Choroid plexus epithelial cell (primary cell): ENCODE data around the gene KMT2C.
"Not testable (repeated sequence)": the region's sequence is repeated elsewhere in the genome, so short reads cannot be mapped to it uniquely, and the experiment has no call there.

Source experiments
- DNase-seq: peaks from one replicate; pipeline ENCODE4 v3.0.0-alpha.2; 2010; ENCODE audit warnings: low read depth
- H3K4me3 ChIP-seq: 2 replicates; pipeline ENCODE4 v1.5.1; 2011; ENCODE audit warnings: low read depth, mild to moderate bottlenecking, control low read depth, low read length, moderate library complexity
- CTCF ChIP-seq: conservative IDR thresholded peaks from 2 replicates; pipeline ENCODE4 v1.5.1; 2011; ENCODE audit warnings: low read depth, mild to moderate bottlenecking, control low read depth, inconsistent platforms, low read length, moderate library complexity

The KMT2C gene

GRCh38 chr7:152312316-152312715 lies 123.5 kb downstream of the KMT2C start:
- DNase-seq = peak; percentile 78
- TF ChIP-seq CTCF = no peak
- H3K4me3 ChIP-seq = no peak overlapping the region

GRCh38 chr7:152307902-152308301 lies 127.9 kb downstream of the KMT2C start:
- no peak for TF ChIP-seq CTCF
- no peak for DNase-seq
- no peak overlapping the region for H3K4me3 ChIP-seq

DNA sequence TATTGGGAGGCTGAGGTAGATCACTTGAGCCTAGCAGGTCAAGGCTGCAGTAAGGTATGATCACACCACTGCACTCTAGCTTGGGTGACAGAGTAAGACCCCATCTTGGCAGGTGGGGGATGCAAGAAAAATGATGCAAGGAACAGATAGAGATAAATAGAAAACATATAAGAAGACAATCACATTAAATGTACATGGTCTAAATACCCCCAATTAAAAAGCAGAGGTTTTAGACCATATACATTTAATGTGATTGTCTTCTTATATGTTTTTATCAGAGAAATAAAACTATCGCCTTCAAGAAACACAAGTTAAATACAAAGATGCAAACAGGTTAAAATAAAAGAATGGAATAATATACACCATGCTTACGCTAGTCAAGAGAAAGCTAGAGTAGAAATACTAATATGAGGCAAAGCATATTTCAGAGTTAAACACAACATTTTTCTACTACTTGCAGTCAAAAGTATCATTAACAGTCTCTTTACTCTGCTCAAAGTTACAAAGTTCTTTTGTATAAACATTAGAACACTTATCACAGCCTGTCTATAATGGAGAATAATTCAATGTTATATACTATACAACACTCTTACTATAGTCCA lies 136.2 kb downstream of the KMT2C start:
- not testable (repeated sequence) for DNase-seq, H3K4me3 ChIP-seq

DNA sequence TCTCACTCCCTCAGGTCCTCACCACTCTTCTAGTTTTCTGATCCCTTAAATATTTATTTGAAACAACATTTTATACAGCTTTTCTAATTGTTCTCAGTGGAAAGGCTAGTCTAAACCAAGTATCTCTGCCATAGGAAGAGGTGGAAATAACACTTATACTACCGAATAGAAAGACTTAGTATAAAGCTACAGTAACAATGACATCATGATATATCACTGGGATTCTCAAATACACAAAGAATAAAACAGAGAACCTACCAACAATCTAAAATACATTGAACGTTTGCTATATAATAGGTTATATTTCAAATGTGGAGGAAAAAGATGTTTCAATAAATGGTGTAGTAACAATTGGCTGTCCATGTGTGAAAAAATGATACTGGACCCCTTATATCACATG lies 142.9 kb downstream of the KMT2C start:
- DNase-seq = no peak
- TF ChIP-seq CTCF = no peak

DNA sequence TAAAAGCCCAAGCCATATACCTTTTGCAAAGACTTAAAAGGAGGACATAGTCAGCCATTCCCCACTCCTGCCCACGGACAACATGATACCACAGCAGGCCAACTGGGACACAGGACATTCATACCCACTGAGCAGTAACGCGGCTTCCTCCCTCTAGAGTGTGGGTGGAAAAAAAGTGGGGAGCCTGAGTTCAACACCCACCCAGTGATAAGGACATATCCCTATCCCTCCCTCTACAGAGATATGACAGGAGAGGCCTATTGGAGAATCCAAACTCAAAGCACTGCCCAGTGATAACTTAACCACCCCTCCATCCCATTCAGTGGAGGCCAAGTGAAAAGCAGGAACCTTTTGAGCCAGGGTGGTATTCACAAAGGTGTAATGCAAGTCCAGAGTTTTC lies 148.8 kb downstream of the KMT2C start:
- DNase-seq = not testable (repeated sequence)

More for the DNA sequence above, 142.9 kb downstream of the KMT2C start:
- H3K4me3 ChIP-seq = no peak overlapping the region

GRCh38 chr7:152286219-152286618 lies 149.6 kb downstream of the KMT2C start:
- H3K4me3 ChIP-seq, DNase-seq: not testable (repeated sequence)

More for the DNA sequence above, 148.8 kb downstream of the KMT2C start:
- not testable (repeated sequence) for H3K4me3 ChIP-seq

DNA sequence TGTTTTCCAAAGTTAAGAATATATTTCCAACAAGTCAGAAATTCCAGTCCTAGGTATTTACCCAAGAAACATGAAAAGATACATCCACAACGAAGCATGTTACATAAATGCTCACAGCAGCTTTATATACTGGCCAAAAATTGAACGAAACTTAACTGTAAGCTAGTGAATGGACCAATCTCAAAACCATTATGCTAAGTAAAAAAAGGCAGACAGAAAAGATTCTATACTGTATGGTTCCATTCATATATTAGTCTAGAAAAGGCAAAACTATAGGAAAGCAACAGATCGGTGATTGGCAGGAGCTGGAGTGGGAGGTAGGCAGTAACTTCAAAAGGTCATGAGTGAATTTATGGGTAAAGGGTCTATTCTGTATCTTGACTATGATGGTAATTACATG lies 150.8 kb downstream of the KMT2C start:
- H3K4me3 ChIP-seq, DNase-seq: not testable (repeated sequence)

DNA sequence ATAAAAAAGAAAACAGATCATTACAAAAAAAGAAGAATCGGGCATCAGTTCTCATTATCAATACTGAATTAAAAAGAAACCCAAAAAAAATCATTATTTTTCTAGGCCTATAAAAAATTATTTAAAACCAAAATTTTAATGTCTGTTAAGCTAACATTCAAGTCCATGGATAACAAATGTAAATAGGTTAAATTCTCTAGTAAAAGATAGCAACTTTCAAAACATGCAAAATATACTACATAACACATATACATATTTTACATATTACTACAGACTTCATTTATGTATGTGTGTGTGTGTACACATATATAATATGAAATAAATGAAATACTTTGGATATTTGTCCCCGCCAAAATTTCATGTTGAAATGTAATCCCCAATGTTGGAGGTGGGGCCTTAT lies 158.1 kb downstream of the KMT2C start:
- not testable (repeated sequence) for H3K4me3 ChIP-seq, DNase-seq

DNA sequence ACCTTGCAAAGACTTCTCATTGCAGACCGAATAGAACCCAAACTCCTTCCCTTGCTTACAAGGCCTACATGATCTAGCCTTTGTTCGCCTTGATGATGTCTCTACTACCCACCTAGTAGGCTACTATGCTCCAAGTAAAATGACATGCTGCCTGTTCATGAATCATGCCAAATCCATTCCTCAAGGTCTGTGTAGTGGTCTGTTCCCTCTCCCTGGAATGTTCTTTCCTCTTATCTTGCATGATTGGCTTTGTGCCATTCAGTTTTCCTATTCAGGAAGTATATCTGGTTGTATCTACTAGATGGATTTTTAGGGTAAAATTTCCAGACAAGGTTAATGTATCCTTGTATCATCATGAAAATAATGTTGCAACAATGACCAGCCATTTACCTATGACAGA lies 165.4 kb downstream of the KMT2C start:
- DNase-seq = peak; percentile 15
- not testable (repeated sequence) for H3K4me3 ChIP-seq

- not testable (repeated sequence) for DNase-seq, H3K4me3 ChIP-seq
These were observed 168.9 kb downstream of the KMT2C start for GRCh38 chr7:152266859-152267258.

- H3K4me3 ChIP-seq, DNase-seq: not testable (repeated sequence)
These were observed 170.9 kb downstream of the KMT2C start for GRCh38 chr7:152264915-152265314.

- DNase-seq = not testable (repeated sequence)
These were observed 173.7 kb downstream of the KMT2C start for GRCh38 chr7:152262146-152262545.

GRCh38 chr7:152259645-152260044 lies 176.2 kb downstream of the KMT2C start:
- H3K4me3 ChIP-seq = not testable (repeated sequence)
- DNase-seq = peak; percentile 13

More at GRCh38 chr7:152262146-152262545, 173.7 kb downstream of the KMT2C start:
- not testable (repeated sequence) for H3K4me3 ChIP-seq

DNA sequence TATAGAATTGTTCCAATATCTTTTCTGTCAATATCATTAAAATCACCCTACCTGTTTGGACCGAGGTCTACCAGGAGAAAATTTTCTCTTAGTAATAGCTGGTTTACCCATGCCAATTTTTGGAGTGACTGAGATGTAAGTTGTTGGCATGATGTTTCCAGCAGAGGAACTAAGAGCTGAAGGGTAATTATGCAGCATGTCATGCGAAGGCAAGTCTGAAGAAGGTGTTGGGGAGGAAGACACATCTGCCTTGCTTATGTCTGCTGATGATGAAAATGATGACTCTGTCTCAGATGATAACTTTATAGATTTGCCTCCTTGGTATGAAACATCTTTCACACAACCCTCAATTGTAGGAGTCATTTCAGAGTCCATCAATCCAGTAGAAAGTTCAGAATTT lies 188.0 kb downstream of the KMT2C start:
- H3K4me3 ChIP-seq, DNase-seq: not testable (repeated sequence)

DNA sequence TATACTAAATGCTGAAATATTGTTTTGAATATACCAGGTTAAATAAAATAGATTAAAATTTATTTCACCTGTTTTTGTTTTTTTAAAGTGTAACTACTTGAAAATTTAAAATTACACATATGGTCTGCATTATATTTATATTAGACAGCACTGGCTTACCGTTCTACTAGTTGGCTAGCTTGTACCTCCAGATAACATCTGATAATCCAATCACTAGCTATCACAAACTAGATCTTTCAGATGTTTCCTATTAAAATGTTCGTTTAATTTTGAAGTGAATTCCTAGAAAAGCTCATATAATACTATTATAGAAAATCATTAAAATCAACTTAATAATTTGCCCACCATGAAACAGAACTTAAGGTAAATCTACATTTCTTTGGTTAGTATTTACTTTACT lies 190.4 kb downstream of the KMT2C start:
- DNase-seq, H3K4me3 ChIP-seq: not testable (repeated sequence)

GRCh38 chr7:152243464-152243863 lies 192.3 kb downstream of the KMT2C start:
- not testable (repeated sequence) for DNase-seq, H3K4me3 ChIP-seq

- H3K4me3 ChIP-seq, DNase-seq: not testable (repeated sequence)
These were observed 194.5 kb downstream of the KMT2C start for GRCh38 chr7:152241301-152241700.
